Stimulated activated CD4-positive, alpha-beta T cell treated with anti-CD3 and anti-CD28 coated beads, Interleukin-1b, Interleukin-23, amount 100 ng/mL, for 1 hour (primary cell): ENCODE results near the gene TPM1.
"Not testable (repeated sequence)": the region's sequence is repeated elsewhere in the genome, so short reads cannot be mapped to it uniquely, and the experiment has no call there.

ENCODE experiments used
- DNase-seq, 2 donors: peaks; one replicate each; pipeline ENCODE4 v3.0.0-alpha.2; 2020; ENCODE audit warnings: low read depth in 2 of 2

TPM1 gene

GRCh38 chr15:63094495-63094931, 52.0 kb downstream of the TPM1 start:
- DNase-seq: no peak

DNA sequence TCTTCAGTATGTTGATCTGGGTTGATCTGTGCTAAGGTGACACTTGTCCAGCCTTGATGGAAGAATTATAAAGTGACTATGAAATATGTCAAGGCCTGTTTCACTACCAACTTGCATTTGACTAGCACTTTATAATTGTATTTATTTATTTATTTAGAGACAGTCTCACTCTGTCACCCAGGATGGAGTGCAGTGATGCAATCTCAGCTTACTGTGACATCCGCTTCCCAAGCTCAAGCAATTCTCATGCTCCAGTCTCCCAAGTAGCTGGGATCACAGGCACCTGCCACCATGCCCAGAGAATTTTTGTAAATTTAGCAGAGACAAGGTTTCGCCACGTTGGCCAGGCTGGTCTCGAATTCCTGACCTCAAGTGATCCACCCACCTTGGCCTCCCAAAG, 53.6 kb downstream of the TPM1 start:
- DNase-seq: no peak

- not testable (repeated sequence) for DNase-seq
Measured at GRCh38 chr15:63098901-63099300, 56.4 kb downstream of the TPM1 start.

GRCh38 chr15:63099581-63099980, 57.0 kb downstream of the TPM1 start:
- not testable (repeated sequence) for DNase-seq

DNA sequence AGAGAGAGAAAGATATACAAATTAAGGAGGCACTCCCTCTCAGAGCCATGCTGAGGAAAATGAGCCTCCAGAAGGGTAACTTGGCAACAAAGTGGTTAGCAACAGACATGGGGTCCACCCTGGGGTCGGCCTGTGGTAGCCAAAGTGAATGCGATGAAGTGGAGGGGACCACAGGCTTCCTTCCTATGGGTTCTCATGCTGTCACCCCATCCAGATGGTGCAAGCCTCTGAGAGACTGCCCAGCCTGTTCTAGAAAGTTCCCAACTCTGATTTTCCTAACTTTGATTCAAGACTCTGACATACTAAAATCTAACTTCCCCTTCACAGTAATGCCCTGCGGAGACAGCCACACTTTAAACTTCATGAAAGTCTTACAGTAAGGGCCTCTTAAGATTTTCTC, 60.9 kb downstream of the TPM1 start:
- DNase-seq: no peak

DNA sequence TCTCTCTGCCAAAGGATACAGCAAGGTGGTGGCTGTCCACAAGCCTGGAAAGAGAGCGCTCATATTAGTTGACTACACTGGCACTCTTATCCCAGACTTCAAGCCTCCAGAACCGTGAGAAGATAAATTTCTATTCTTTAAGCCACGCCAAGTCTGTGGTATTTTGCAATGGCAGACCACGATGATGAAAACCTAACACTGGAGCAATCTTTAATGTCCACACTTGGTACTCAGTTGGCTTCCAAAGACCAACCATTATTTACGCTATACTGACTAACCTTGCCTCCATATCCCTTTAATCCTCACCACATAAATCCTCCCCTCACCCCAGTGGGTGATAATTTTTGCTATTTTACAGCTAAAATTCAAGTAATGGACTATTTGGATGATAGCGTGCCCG, 62.2 kb downstream of the TPM1 start:
- no peak for DNase-seq

DNA sequence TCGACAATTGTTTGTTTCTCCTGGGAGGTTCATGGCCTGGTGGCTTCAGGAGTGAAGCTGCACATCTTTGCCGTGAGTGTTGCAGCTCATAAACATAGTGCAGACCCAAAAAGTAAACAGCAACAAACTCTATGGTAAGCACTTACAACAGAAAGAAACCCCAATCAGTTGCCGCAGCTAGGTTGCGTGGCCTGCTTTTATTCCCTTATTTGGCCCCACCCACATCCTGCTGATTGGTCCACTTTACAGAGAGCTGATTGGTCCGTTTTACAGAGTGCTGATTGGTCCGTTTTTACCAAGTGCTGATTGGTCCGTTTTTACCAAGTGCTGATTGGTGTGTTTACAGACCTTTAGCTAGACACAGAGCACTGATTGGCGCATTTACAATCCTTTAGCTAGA, 62.8 kb downstream of the TPM1 start:
- not testable (repeated sequence) for DNase-seq

GRCh38 chr15:63107895-63108546, 65.5 kb downstream of the TPM1 start:
- no peak for DNase-seq

DNA sequence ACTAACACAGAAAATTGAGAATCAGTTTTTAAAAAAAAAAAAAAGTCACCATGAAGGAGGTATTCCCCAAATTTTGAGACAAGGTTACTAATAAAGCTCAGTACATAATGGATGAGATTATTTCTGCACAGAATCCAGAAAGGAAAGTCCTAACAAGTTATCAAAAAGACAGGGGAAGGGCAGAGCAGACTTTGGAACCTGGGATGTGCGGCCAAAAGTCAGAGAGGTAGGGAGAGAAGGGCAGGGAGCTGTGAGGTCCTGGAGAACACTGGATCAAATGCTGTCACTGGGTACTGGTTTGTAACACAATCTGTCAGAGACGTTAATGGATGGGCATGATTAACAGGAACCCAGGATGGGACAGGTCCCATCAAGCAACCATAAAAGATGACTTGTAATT, 67.0 kb downstream of the TPM1 start:
- no peak for DNase-seq

DNA sequence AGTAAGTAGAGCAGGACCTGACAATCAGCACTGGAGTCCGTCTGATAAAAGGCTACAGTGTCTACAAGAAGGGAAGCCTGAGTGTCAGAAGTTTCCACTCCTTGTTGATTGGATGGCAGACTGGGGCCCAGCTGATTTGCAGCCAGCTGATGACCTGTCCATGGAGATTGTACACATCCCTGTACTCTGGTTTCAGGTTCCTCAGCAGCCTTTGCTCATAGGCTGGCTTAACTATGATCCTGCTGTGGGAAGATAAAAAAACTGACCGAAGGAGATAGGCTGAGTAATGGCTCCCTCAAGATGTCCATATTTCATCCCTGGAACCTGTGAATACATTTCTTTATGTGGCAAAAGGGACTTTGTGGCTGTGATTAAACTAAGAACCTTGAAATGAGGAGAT, 67.4 kb downstream of the TPM1 start:
- DNase-seq: no peak

DNA sequence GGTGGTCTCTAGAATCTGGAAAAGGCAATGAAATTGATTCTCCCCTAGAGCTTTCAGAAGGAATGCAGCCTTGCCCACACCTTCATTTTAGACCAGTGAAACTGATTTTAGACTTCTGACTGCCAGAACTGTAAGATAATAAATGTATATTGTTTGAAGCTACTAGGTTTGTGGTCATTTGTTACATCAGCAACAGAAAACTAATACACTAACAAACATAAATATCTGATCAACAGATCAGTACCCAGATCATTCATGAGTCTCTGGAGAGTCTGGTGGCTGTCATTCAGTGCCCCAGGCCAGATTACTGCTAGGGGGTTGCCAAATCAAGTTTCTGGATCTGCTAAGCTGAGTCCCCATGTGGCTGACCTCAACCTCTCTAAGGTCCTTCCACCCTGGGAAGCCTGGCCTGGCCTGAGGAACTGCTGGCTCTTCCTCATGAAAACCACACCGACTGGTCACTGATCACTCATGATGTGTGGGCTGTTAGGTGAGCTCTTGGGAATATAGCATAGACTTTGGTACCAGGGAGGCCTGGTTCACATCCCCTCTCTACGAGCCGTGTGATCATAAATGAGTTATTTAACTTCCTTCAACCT, 68.0 kb downstream of the TPM1 start:
- DNase-seq: no peak

DNA sequence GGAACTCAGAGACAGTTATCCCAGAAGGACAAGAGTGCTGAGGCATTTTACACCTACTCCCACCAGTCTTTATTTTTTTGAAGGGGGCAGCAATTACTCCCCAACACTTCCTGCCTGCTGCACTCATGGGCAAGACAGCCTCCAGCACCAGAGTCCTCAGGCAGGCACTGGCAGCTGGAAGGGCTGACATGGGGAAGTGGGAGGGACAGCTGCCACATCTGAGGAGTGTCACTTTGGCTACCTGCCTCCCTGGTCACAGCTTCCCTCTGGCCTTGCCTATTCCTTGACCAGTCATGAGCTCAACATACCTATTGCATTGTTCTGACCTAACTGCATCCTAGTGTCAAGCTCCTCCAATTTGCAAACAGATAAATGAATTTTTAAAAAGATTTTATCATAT, 68.9 kb downstream of the TPM1 start:
- DNase-seq: no peak

- no peak for DNase-seq
Measured at GRCh38 chr15:63112871-63113270, 70.3 kb downstream of the TPM1 start.

GRCh38 chr15:63114465-63114864, 71.9 kb downstream of the TPM1 start:
- no peak for DNase-seq
